ENCODE data around the gene CNTNAP5.

The CNTNAP5 gene

DNA sequence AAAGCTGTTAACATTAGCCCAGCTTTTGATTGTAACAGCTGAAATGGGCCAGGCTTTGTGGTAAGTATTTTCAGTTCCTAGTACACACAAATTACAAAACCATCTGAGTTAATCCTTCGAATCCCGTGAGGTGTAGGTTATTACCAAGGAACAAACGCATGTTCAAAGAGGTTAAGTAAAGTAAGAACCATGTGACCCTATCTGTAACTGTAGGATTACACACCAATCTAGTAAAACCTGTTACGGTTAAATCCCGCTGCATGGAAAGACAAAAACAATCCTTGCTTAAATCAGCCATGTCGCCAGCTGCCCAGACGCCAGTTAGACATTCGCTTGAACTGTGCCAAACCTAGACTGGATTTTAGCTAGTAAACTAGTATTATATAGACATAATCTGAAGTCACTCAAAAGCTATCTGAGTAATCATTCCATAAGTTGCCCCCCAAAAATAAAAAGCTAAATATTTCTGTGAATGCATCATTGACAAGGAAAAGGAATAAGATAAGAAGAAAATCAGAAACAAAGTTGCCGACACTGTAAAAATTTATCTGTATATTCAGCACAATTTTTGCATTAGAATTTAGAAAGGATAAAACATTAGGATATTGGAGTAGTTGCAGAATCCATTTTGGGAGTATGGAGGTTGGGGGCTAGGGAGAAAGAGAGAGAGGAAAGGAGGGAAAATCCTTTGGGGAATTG, 638.0 kb downstream of the CNTNAP5 start:
- TF ChIP-seq, protein P1, sequence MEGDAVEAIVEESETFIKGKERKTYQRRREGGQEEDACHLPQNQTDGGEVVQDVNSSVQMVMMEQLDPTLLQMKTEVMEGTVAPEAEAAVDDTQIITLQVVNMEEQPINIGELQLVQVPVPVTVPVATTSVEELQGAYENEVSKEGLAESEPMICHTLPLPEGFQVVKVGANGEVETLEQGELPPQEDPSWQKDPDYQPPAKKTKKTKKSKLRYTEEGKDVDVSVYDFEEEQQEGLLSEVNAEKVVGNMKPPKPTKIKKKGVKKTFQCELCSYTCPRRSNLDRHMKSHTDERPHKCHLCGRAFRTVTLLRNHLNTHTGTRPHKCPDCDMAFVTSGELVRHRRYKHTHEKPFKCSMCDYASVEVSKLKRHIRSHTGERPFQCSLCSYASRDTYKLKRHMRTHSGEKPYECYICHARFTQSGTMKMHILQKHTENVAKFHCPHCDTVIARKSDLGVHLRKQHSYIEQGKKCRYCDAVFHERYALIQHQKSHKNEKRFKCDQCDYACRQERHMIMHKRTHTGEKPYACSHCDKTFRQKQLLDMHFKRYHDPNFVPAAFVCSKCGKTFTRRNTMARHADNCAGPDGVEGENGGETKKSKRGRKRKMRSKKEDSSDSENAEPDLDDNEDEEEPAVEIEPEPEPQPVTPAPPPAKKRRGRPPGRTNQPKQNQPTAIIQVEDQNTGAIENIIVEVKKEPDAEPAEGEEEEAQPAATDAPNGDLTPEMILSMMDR (conservative IDR thresholded peaks at IDR 0.05; ENCODE audit: control insufficient read depth, insufficient read depth, low read depth, low read length) = no peak

DNA sequence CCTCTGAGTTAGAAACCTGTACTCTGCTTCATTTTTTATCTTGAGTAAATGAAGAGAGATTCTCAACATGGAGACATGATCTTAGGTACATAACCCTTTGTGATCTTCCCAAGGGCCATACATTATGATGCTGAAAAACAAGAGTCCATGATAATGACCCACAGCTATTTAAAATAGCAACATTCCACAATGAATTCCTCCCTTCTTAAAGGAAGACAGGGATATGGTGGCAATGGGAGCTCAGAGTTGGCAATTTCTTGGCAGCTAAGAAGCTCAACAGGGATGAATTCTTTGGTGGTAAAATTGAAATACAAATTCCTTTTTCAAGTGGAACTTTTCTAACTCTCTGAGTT, 638.5 kb downstream of the CNTNAP5 start:
- H3K4me3 ChIP-seq (ENCODE audit: control insufficient read depth, low read depth, low read length) = no peak overlapping the region
- no peak for DNase-seq (ENCODE audit: low read depth)
- TF ChIP-seq, protein P1 (conservative IDR thresholded peaks at IDR 0.05; ENCODE audit: control insufficient read depth, insufficient read depth, low read depth, low read length) = no peak

More for the DNA sequence above, 638.0 kb downstream of the CNTNAP5 start:
- no peak for DNase-seq (ENCODE audit: low read depth)
- H3K4me3 ChIP-seq (ENCODE audit: control insufficient read depth, low read depth, low read length) = no peak overlapping the region

DNA sequence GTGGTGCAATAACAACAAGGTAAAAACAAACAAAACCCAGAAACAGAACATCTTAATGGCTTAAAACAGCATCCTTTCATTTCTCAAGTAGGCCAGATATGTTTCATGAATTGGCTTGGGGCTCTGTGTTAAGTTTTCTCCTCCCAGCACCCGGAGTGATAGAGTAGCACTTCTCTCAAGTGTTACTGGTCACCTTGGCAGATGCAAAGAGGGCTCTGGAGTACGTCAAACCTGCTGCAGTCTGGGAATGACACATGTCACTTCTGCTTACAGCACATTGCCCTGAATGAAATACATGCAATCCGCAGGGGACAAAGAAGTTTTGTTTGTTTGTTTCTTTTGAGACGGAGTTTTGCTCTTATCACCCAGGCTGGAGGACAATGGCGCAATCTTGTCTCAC, 639.3 kb downstream of the CNTNAP5 start:
- TF ChIP-seq, protein P1 (conservative IDR thresholded peaks at IDR 0.05; ENCODE audit: control insufficient read depth, insufficient read depth, low read depth, low read length) = no peak
- DNase-seq (ENCODE audit: low read depth) = no peak
- no peak overlapping the region for H3K4me3 ChIP-seq (ENCODE audit: control insufficient read depth, low read depth, low read length)

DNA sequence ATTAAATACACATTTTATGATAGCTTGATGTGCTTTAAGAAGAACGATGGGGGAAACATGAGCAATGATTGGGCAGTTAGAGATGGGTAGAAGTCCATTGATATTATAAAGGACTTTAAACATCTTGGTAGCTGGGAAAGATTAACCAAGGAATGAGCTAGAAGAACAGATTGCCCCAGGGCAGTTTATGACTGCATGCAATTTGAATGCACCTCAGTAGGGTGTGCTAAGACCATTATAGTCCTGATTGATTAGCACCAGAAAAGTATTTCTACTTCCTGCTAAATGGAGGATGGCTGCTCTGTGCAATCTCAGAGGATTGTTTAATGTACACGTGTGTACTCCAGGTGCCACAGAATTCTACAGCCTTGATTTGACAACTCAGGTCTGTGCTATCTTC, 641.9 kb downstream of the CNTNAP5 start:
- TF ChIP-seq, protein P1 (conservative IDR thresholded peaks at IDR 0.05; ENCODE audit: control insufficient read depth, insufficient read depth, low read depth, low read length) = no peak
- no peak overlapping the region for H3K4me3 ChIP-seq (ENCODE audit: control insufficient read depth, low read depth, low read length)
- DNase-seq (ENCODE audit: low read depth) = no peak

DNA sequence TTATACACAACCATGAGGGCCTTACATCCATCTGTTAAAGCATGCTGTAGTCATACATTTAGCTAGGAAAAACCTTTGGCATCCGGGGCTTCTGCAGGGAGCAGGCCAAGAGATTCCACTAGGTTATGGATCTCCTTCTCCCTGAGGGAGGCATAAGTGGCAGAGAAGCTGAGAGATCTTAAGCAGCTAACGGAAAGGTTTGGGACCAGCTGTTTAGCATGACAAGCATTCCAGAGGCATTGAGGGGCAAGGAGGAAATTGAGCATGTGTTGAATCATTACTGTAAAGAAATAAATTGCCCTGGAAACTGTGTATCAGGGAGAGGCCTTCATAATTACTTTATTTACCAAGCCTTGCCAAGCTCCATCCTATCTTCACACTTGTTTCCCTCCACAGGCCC, 643.1 kb downstream of the CNTNAP5 start:
- DNase-seq (ENCODE audit: low read depth) = no peak
- H3K4me3 ChIP-seq (ENCODE audit: control insufficient read depth, low read depth, low read length) = no peak overlapping the region
- TF ChIP-seq, protein P1 (conservative IDR thresholded peaks at IDR 0.05; ENCODE audit: control insufficient read depth, insufficient read depth, low read depth, low read length) = no peak

DNA sequence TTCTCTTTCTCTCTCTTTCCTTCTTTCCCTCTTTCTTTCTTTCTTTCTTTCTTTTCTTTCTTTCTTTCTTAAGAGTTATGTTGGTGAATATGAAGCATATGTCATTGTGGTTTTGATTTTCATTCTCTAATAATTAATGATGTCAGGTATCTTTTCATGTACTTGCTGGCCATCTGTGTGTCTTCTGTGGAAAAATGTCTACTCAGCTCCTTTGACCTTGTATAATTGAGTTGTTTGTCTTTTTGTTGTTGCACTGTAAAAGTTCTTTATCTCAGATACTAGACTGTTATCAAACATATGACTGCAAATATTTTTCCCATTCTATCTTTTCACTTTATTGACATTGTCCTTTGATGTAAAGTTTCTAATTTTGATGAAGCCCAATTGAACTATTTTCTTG, 645.1 kb downstream of the CNTNAP5 start:
- no peak for DNase-seq (ENCODE audit: low read depth)
- TF ChIP-seq, protein P1 (conservative IDR thresholded peaks at IDR 0.05; ENCODE audit: control insufficient read depth, insufficient read depth, low read depth, low read length) = no peak
- H3K4me3 ChIP-seq (ENCODE audit: control insufficient read depth, low read depth, low read length) = no peak overlapping the region

DNA sequence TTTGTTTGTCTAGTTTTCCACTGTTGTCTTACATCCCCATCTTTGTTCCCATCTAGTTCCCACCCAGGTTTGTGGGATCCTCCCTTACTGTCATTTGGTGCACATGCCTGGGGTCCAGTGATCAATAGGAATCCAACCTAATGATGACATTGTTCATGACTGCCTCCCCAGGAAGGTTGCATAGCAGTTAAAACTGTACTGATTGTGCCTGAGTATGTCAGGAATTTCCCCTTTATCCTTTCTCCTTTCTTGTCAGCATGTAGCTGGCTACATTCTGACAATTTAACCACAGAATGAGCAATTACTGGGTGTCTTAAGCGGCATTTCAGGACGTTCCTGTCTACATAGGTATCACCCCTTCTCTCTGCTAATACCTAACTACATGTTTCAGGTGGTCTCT, 653.0 kb downstream of the CNTNAP5 start:
- DNase-seq (ENCODE audit: low read depth) = no peak
- TF ChIP-seq, protein P1 (conservative IDR thresholded peaks at IDR 0.05; ENCODE audit: control insufficient read depth, insufficient read depth, low read depth, low read length) = no peak
- H3K4me3 ChIP-seq (ENCODE audit: control insufficient read depth, low read depth, low read length) = no peak overlapping the region
